SIG-M5 treated with dmso at 0.1 percent for 504 hours (cell line): ENCODE measurements around the gene MYH4.

Experiments used
- DNase-seq: peaks from one replicate; lab custom pipeline; 2025; ENCODE audit not compliant: unreplicated experiment; lab: John Stamatoyannopoulos, UW

Gene MYH4

GRCh38 chr17:10469459-10469858 is at the start of gene MYH4:
TSS of gene MYH4 (minus strand) at chr17:10469559. CDS start at chr17:10466745, 2,814 bp downstream.
- no peak for DNase-seq

- no peak for DNase-seq
Observed at GRCh38 chr17:10518271-10519037, 49.1 kb upstream of the MYH4 start, which contains the start of gene MYH1. TSS of gene MYH1 (minus strand) at chr17:10518542. CDS start at chr17:10516642, 1,900 bp downstream.

- DNase-seq = no peak
Observed at GRCh38 chr17:10516638-10517037, 47.3 kb upstream of the MYH4 start.

GRCh38 chr17:10516065-10516464 is 46.7 kb upstream of the MYH4 start:
- DNase-seq = no peak

GRCh38 chr17:10513299-10514067 is 44.1 kb upstream of the MYH4 start:
- DNase-seq = no peak

- no peak for DNase-seq
Observed at GRCh38 chr17:10512856-10513255, 43.5 kb upstream of the MYH4 start.

- no peak for DNase-seq
Observed at GRCh38 chr17:10499950-10500349, 30.6 kb upstream of the MYH4 start.

- no peak for DNase-seq
Observed at GRCh38 chr17:10492004-10492403, 22.6 kb upstream of the MYH4 start.

GRCh38 chr17:10482252-10482651 is 12.9 kb upstream of the MYH4 start:
- no peak for DNase-seq

- DNase-seq = no peak
Observed at GRCh38 chr17:10477701-10478100, 8.3 kb upstream of the MYH4 start.

GRCh38 chr17:10474536-10474935 is 5.2 kb upstream of the MYH4 start:
- DNase-seq = no peak

GRCh38 chr17:10471858-10472257 is 2.5 kb upstream of the MYH4 start:
- no peak for DNase-seq

GRCh38 chr17:10463402-10463801 is 6.0 kb downstream of the MYH4 start:
- no peak for DNase-seq

- DNase-seq = no peak
Observed at GRCh38 chr17:10460062-10460461, 9.3 kb downstream of the MYH4 start.

GRCh38 chr17:10458701-10459100 is 10.7 kb downstream of the MYH4 start:
- no peak for DNase-seq

- DNase-seq = no peak
Observed at GRCh38 chr17:10457952-10458351, 11.4 kb downstream of the MYH4 start.

- no peak for DNase-seq
Observed at GRCh38 chr17:10447026-10447931, 22.1 kb downstream of the MYH4 start.

- DNase-seq = no peak
Observed at GRCh38 chr17:10439816-10440215, 29.5 kb downstream of the MYH4 start.

- DNase-seq = no peak
Observed at GRCh38 chr17:10435096-10435495, 34.3 kb downstream of the MYH4 start.

- DNase-seq = no peak
Observed at GRCh38 chr17:10429421-10430045, 39.8 kb downstream of the MYH4 start.

- DNase-seq = no peak
Observed at GRCh38 chr17:10428781-10429180, 40.6 kb downstream of the MYH4 start.
